ENCODE data around the gene FAM186B.

FAM186B gene

GRCh38 chr12:49537752-49538509 lies 67.5 kb downstream of the FAM186B start:
- DNase-seq (ENCODE audit: low read depth), result no peak
